Activated CD4-positive, CD25-positive, alpha-beta regulatory T cell treated with anti-CD3 and anti-CD28 coated beads, Interleukin-2, amount 50 U/mL, for 72 hours (primary cell): Measurements from ENCODE around the gene MDFI.

Source experiments
- DNase-seq: peaks from one replicate; pipeline ENCODE4 v3.0.0; 2021

The MDFI gene

DNA sequence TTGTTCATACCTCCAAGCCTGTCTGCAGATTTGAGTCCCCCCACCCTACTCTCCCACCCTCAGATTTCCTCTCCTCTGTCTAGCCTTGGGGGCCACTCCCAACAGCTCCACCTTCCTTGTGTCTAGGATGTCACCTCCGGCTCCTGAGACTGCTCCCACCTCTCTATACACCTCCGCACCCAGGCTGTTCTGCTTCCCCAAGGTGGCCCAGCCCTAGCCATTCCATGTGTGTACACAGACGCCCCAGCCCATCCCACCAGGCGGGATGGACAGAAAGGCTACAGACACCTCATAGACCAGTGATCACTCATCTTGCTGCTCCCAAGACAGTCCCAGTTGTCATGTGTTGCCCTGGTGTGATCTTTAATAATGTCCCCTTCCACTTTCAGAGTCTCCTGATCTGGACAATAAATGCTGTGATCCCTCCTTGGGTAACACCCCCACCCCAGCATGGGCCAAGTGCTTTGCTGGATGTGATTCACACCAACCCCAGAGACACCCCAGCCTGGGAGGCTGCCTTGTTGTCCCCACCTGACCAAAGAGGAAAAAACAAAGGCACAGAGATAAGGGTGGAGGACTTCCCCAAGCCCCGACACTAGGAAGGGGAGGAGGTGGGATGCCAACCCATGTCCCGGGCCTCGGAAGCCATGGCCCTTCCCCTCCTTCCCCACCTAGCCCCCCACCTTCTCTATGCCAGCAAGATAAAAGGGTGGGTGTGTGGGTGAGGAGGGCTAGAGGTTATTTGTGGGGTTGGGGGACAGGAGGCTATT, 36.1 kb downstream of the MDFI start:
- DNase-seq = no peak

GRCh38 chr6:41675176-41675775, 37.0 kb downstream of the MDFI start:
- no peak for DNase-seq

GRCh38 chr6:41675992-41676391, 37.7 kb downstream of the MDFI start:
- DNase-seq = no peak

GRCh38 chr6:41676431-41676830, 38.2 kb downstream of the MDFI start:
- DNase-seq = no peak

- DNase-seq = no peak
These were observed 39.1 kb downstream of the MDFI start for GRCh38 chr6:41677124-41677921.

- DNase-seq = no peak
These were observed 40.3 kb downstream of the MDFI start for GRCh38 chr6:41678511-41679084.

DNA sequence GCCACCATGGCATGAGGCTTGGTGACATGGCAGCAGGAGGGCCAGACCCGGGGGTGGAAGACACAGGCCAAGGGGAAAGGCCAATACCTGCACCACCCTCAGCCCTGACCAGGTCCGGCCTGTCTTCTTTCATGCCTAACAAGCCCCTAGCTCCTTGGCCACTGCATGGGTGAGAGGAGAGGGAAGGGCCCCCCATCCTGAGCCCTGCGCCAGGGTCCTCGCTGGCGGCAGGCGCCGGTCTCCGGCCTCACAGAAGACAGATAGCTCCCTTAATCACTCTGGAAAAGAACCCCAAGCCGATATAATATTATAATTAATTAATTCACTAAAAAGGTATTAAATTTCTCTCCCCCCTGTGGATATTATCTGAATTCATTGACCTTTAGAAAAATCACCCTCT, 41.4 kb downstream of the MDFI start:
- no peak for DNase-seq

GRCh38 chr6:41680182-41680965, 42.1 kb downstream of the MDFI start:
- DNase-seq = no peak

- DNase-seq = peak; percentile 69
These were observed 43.8 kb downstream of the MDFI start for GRCh38 chr6:41682056-41682477.

GRCh38 chr6:41682497-41683272, 44.4 kb downstream of the MDFI start:
- DNase-seq = no peak

- no peak for DNase-seq
These were observed 44.9 kb downstream of the MDFI start for GRCh38 chr6:41683273-41683522.

DNA sequence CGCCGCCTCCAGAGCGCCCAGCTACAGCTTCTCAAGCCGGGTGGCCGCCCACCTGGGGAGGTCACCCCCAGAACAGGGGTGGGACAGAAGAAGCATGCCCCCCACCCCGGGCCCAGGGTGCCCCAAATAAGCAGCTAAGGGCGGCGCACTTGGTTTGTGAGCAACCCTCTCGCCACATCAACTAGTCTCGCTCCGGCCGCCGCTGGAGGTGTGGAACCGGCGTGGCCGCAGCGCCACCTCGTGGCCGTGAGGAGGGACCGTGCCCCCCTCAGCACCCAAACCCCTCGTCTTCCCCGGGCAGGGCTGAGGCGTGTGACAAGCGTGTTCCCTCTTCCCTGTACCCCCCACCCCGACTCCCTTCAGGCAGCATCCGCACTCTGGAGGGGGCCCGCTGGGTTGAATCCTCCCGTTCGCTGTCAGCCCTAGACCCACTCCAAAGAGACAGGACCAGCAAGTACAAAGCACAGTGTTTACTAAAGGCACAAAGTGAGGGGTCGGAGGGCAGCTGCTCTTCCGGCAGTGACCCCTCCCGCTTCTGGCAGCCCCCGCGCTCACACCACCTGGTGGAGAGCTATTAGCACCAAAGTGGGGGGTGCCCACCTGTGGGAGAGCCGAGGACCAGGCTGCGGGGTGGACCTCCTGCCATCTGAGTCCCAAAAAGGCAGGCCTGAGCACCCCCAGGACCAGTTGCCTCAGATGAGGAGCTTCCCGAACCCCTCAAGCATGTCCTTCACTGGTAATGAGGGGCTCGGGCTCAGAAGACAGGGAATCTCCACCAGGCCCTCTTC, 45.4 kb downstream of the MDFI start:
- peak; percentile 80 for DNase-seq

DNA sequence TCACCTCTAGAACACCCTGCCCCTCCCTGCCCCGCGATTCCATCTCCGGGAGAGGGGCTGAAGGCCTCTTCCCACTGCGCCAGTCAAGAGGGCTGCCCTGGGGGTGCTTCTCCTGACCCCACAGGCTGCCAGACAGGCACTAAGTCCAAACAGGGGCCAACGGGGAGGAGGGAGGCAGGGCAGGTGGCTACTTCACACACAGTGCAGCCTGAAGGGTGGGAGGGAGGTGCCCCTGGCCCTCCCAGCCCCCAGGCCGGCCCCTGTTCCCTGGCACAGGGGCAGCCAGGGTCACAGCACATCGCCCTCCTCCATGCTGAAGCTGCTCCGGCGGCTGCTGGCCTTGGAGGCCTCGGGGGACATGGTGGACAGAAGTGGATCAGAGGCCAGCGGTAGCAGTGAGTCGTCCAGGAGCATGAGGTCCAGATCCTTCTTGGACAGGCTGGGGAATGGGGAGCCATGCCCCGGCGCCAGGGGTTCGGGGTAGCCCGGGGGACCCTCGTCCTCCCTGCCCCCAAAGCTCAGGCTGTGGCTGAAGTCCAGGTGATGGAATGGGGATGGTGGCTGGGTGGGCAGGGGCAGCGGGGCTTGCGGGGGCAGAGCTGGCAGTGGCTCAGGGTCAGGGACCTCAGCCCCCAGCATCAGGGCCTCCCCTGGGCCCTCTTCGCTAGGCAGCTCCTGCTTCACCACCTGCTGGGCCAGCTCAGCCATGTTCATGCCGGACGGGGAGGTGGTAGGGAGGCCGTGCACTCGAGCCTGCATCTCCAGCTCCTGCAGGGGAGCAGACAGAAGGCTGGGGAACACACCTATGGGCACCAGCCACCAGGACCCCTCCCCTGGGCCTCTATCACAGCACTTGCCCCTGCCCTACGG, 46.3 kb downstream of the MDFI start:
- DNase-seq = no peak

GRCh38 chr6:41685641-41686380, 47.5 kb downstream of the MDFI start:
- DNase-seq = no peak

DNA sequence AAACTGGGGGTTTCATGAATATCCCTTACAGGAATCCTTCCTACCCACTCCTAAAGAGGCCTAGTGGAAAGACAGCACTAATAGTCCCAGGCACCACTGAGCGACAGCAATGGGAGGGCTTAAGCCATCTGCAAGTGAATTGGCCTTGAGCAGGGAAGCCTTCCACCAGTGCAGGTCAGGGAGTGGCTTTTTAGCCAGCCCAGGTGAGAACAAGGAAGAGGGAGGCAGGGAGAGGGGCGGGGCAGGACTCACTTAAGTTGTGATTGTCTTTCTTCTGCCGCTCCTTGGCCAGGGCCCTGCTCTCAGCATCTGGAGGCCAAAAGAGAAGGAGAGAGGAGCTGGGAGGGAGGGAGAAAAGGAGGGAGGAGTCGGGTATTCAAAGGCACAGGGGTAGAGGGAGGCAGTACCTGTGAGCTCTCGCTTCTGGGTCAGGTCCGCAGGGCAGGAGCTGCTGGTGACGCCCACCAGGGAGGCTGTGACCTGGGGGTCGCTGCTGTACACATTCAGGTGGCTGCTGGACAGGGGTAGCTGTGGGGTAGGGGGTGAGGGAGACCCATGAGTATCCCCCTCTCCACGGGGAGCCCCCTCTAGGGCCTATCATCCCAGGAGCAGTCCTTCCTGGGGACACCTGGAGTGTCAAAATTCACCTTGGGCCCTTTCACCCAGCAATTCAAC, 49.4 kb downstream of the MDFI start:
- DNase-seq = no peak

DNA sequence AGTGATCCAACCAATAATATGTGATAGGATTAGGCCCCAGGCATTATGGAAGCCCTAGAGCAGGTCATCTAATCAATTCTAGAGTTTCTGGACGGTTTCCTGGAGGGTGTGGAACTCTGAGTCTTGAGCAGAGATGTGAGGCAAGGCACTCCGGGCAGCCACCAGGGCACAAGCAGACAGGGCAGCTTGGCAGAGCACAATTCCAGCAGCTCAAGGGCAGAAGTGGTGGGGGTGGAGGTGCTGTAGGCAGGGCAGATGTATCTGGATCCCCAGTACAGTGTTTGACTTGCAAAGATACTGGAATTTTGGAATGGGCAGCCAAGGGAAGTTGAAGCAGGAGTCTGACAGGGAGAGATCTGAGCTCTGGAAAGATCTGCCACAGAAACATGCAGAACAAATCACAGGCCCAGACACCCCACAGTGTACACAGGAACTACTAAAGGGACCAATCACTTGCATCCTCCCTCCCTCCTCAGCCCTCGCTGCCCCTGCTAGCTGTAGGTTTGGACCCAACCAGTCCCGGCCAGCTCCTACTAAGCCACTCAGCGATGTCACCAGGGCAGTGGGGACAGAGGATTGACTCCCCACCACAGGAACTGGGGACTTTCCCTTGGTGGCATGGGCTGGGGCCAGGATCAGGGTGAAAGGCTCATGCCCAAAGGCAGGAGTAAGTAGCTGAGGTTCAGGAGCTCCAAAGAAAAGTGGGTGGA, 50.1 kb downstream of the MDFI start:
- DNase-seq = no peak

DNA sequence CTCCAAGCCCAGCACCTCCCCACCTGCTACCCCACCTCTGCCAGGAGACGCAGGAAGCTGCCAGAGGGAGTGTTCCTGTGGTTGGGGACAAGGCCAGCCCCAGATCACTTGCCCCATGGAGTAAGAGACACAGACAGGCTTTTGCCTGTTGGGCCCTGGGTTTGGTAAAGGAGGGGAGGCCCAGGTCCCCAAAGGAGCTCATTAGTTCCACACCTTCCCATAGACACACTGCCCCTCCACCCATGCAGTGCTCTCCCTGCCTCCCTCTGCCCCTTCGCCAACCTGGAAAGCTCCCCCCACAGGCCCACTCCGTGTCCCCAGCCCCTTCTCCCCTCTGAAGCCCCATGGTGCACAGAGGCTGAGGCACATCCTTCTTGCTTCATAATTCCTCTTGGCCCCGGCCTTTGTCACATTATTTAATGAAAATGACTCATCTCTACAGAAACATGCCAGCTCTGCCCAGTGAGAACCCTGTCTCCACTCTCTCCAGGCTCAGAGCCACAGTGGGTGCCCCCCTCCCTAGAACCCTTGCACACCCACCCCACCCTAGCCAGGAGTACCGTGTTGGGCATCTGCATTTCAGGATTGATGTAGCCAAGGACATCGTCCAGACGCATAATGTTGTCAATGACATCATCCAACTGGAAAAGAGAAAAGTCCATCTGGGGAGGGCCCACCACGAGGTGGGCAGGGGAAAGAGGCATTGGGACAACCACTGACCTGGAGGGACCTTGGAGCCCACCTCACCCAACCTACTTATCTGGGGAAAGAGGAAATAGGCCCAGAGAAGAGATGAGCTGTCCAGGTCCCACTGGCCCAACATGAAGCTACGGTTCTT, 51.1 kb downstream of the MDFI start:
- no peak for DNase-seq
